Fibroblast of skin of right quadriceps (primary cell): Measurements from ENCODE around the gene SEPHS2.
"Not testable (repeated sequence)": the region's sequence is repeated elsewhere in the genome, so short reads cannot be mapped to it uniquely, and the experiment has no call there.

Source experiments
- DNase-seq: peaks from one replicate; pipeline ENCODE4 v3.0.0-alpha.2; 2013

Gene SEPHS2

GRCh38 chr16:30397056-30397455, 48.6 kb downstream of the SEPHS2 start:
- DNase-seq: no peak

GRCh38 chr16:30396627-30397026, 49.0 kb downstream of the SEPHS2 start:
- DNase-seq: not testable (repeated sequence)

GRCh38 chr16:30395992-30396585, 49.6 kb downstream of the SEPHS2 start:
- no peak for DNase-seq

GRCh38 chr16:30395155-30395991, 50.3 kb downstream of the SEPHS2 start, which contains the start of gene ZNF48:
Gene ZNF48, plus strand, starts transcription at chr16:30395420. Its CDS starts 375 bp downstream, at chr16:30395795.
- peak; percentile 83 for DNase-seq

- no peak for DNase-seq
These were observed 51.0 kb downstream of the SEPHS2 start for GRCh38 chr16:30394592-30395154.
